ENCODE measurements around the gene ASIC3.

GRCh38 chr7:151015967-151016366 lies 32.4 kb upstream of the ASIC3 start:
- TF ChIP-seq EZH2phosphoT487 (IDR thresholded peaks at IDR 0.05; ENCODE audit: borderline replicate concordance), result no peak
- TF ChIP-seq CTCF (conservative IDR thresholded peaks at IDR 0.05; ENCODE audit: low read length), result no peak
